ENCODE measurements around the gene LUM.
A peak's percentile ranks its signal among the peaks of the same experiment; 100 is the strongest.
"Not testable (repeated sequence)": the region's sequence is repeated elsewhere in the genome, so short reads cannot be mapped to it uniquely, and the experiment has no call there.

LUM gene

GRCh38 chr12:91109148-91109564, 2.1 kb downstream of the LUM start:
- peak; percentile 69 for DNase-seq

- no peak for DNase-seq
These were observed 3.0 kb downstream of the LUM start for GRCh38 chr12:91108196-91108755.

DNA sequence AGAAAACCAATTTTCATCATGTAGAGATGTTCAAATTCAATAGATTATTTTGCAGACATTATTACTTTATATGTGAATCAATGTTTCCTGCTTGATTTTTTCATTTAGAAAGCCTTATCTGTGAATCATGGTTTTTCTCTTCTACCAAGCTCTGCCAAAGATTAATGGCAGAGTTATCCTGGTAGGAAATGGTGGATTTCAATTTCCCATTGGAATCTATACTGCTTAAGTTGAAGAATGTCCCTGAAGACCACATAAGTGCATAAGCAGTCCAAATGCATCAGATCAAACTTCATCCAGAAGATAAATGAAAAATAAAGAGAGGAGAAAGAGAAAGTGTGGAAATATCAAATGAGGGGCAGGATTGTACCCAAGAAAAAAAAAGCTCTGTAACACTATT, 5.0 kb downstream of the LUM start:
- no peak for DNase-seq

DNA sequence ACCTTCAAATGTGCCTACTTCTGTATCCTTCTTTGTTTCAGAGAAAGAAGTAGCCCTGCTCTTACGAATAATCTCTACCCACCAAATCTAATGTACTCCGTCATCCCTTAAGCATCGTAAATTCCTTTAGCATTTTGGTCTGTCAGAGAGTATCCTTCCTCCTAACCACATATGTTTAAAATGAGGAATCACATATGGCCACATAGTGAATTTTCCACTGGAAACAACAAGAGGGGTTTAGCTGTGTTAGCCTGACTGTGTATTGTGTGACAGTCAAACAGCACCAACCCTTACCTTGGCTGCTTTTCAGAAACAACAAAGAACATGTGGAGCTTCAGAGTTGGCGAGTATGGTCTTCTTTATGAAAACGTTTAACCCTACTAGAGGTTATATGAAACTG, 5.5 kb downstream of the LUM start:
- DNase-seq, result no peak

DNA sequence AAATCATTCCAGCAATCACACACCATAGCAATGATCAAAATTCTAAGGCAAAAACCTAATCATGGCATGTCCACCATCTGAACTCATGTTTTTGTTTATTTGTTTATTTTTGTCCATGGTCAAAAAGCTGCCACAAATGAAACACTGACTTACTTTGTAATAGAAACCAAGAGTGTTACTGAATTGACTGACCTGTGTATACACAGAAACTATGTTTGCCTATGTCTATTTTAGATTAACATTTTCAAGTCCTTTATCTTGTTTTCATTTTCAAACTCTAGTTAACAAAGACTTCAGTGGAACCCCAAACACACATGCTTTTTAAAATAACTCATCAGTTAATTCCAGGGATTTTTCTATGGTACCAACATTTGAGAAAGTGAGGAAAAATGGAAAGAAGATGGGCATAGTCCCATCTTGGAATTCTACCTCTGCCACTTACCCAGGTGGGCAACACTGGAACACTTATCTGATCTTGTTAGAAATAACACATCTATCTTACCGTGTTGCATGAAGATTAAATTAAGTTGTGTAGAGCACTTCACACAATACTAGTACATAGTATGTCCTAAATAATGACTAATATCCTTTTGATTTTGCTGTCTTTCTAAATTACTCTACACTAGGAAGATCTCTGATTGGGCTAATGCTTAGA, 6.4 kb downstream of the LUM start:
- no peak for DNase-seq

- no peak for DNase-seq
These were observed 7.7 kb downstream of the LUM start for GRCh38 chr12:91103624-91104023.

DNA sequence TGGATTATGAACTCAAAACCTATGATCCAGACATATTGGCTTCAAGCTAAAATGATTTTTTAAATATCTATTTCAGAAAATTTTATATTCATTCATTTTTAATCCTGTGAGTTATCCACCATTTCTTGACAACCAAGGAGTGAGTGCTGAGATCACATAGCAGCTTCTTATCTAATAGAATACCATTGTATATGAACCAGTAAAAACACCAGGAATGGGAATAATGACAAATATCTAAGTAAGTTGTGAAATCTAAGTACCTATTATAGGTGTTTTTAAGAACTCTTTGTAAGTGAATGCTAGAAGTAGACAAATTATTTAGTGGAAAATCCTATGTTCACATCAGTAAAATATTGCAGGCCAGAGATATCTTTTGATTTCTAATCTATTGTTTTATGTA, 8.2 kb downstream of the LUM start:
- no peak for DNase-seq

DNA sequence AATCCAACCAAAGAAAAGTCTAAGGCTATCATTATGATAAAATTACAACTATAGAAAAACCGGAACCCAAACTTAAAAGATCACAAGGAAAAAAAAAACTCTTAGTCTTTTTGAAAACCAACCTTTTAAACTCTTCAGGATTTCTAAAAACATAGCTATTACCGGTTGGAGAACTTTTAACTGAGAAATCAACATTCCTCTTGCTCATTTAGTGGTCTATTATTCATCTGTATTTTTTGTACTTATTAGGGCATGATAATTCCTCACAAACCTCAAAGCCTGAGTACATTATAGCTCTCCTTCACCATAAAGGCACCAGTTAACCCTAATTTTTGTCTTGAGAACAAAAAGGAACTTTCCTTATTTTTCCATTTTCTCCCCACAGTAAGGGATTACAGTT, 10.4 kb downstream of the LUM start:
- no peak for DNase-seq

DNA sequence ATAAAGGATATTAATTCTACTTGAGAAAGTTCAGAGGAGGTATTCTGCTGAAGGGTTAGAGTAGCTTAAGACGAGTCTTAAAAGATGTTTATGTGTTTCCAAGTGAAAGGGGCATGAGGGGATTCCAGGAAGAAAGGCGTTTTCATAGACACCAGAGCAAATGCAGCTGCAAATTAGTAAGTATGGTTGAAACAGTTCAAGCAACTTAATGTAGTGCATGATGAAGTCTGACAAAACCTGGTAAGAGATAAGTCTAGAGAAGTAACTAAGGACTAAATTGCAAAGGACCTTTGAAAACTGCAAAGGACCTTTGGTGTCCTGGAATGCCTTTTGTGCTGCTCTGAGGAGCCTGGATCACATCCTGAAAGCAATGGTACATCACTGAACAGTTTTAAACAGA, 11.5 kb downstream of the LUM start:
- DNase-seq, result no peak

DNA sequence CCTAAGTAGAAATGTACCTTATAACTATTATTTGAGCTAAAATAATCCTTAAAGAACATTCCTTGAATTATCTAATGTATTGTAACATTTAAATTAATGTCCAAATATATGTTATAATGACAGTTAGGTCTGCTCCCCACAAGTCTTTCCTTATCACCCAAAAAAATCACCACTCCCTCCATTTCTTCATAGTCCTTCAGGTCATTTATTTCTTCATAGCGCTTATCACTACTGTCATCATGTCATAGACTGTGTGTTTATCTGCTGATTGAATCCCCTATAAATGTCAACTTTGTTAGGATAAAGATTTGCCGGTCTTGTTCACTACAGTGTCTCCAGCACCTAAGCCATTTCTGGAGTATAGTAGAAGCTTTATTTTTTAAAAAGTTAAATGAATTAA, 12.0 kb downstream of the LUM start:
- DNase-seq, result no peak

DNA sequence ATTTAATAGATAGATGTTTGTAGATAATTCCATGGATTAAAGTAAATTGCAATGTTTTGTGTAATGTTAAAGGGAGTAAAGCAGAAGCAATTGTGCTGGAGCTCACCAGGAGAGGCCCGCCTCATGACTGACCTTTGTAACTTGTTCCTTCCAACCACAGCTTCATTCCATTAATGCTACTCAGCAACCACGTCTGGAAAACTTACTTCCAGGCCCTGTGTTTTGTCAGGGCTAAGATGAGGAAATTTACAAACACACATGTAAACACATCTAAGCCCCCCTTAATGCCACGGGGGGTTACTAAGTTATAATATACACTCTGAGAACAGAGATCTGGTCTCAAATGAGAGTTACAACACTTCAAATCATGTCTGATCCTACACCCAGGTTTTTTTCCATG, 12.4 kb downstream of the LUM start:
- DNase-seq, result no peak

- DNase-seq, result no peak
These were observed 12.8 kb downstream of the LUM start for GRCh38 chr12:91098461-91098860.

- DNase-seq, result no peak
These were observed 16.3 kb downstream of the LUM start for GRCh38 chr12:91094957-91095356.

GRCh38 chr12:91094032-91094662, 17.1 kb downstream of the LUM start:
- DNase-seq, result no peak

DNA sequence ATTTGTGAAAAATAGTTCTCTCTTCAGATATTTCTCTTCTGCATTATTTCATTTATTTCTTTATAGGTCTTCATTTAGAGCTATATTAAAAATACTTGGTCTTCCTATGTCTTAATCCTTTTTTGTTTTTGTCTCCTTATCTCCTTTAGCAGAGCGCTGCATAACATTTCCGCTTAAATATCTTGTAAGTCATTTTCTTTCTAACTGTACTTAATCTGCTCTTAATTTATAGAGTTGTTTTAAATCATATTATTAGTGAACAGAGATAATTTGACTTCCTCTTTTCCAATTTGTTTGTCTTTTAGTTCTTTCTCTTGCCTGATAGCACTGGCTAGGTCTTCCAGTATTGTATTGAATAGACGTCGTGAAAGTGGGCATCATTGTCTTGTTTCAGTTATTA, 18.0 kb downstream of the LUM start:
- DNase-seq, result no peak

GRCh38 chr12:91091916-91092715, 19.2 kb downstream of the LUM start:
- DNase-seq, result no peak

DNA sequence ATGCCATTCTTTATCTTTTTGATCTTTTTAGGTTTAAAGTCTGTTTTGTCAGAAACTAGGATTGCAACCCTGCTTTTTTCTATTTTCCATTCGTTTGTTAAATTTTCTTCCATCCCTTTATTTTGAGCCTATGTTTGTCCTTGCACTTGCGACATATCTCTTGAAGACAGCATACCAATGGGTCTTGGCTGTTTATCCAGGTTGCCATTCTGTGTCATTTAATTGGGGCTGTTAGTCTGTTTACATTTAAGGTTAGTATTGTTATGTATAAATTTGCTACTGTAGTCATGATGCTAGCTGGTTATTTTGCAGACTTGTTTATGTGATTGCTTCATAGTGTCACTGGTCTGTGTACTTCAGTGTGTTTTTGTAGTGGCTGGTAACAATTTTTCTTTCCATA, 21.3 kb downstream of the LUM start:
- DNase-seq, result not testable (repeated sequence)

DNA sequence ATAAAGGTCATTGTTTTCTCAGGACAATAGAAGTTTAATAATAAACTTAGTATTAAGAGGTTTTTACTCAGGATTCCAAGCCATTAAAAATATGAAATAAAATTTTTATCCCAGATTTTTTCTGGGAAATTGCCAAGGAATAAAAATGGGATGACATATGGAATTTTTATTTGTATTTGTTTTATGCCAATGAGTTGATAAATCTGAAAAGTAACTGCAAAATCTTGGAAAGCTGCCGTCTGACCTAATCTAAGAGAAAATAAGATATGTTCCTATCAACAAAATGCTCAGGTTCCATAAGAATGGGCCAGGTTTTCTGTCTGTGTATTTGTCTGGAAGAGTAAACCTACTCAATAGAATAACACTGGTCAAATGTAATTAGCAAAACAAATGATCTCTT, 31.3 kb downstream of the LUM start:
- no peak for DNase-seq

DNA sequence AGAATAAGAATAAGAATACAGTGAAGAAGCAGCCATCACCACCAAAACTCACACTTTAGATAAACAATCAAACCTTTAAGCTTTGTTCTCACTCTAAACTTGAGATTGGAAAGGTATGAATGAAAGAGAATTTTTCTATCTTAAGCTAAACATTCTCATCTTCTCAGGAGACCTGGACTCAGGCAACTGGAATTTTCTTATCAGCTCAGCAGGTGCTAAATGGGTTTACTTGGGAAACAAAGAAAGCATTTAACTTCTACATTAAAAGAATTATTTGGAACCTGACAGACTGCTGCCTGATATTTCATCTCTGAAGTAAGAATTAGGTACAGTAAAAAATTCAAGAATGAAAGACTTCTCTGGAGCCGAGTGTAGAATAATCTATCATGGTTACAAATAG, 32.8 kb downstream of the LUM start:
- no peak for DNase-seq

- DNase-seq, result no peak
These were observed 33.9 kb downstream of the LUM start for GRCh38 chr12:91077228-91077954.

DNA sequence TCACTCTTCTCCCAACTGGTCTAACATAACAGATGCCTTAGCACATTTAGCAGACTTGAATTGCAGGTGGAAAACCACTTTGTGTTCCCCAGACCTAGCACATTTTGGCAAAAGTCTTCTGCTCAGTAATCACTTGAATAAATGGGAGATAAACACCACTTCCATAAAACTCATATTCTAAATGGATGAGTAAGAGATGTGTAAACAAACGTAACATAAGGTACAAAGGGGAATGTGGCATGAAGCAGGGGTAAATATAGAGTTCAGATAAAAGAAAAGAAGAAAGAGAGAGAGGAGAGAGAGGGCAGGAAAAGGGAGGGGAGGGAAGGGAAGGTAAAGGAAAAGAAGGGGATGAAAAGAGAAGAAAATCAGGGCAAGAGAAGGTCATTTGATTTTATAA, 36.4 kb downstream of the LUM start:
- DNase-seq, result no peak

GRCh38 chr12:91074154-91074709, 37.1 kb downstream of the LUM start:
- DNase-seq, result no peak

DNA sequence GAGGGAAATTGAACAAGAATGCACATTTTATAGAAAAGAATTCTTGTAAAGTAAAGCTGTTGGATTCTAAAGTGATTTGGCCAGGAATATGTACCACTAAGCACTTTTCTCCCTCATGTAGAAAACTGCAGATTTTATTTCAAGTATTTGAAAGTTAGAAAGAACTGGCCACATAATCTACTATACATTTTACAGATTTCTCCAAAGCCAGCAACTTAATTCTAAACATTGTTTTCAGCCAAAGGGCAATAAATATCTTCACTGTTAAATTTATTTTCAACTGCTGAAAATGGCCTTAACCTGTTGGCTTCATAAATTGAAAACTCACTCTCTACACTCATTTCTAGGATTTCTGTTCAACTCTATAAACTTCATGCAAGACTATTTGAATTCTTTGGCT, 37.9 kb downstream of the LUM start:
- DNase-seq, result no peak
